Measurements from ENCODE around the gene TRIM16. TPM values are rescaled to one million over a fixed set of nuclear protein-coding genes. Genes with fewer than 3 reads are reported as not detected.
A peak's percentile ranks its signal among the peaks of the same experiment; 100 is the strongest.

TRIM16 gene
- total RNA-seq, 3 donors from 2014 or later: 12.5 to 15.4 (median 13.3) TPM

GRCh38 chr17:15662681-15663080, 21.4 kb downstream of the TRIM16 start:
- no peaks in the 10 kb centered on the region for H3K9me3 ChIP-seq
- no peak overlapping the region for H3K27ac ChIP-seq
- TF ChIP-seq POLR2AphosphoS5 (IDR thresholded peaks at IDR 0.05) (no peak), CTCF (IDR thresholded peaks at IDR 0.05) (no peak), POLR2A (IDR thresholded peaks at IDR 0.05) (no peak)
- no peaks in the 10 kb centered on the region for H3K36me3 ChIP-seq
- H3K4me3 ChIP-seq: no peak overlapping the region
- intact Hi-C loops (cut with DNase I; ENCODE audit: low total_unique reads): no loop called here
- no peaks in the 10 kb centered on the region for H3K4me1 ChIP-seq
- DNase-seq (ENCODE audit: low spot score in 2 of 2): no peak
- no peaks in the 10 kb centered on the region for H3K27me3 ChIP-seq

GRCh38 chr17:15660077-15660476, 24.0 kb downstream of the TRIM16 start:
- DNase-seq (ENCODE audit: low spot score in 2 of 2): no peak
- intact Hi-C loops (cut with DNase I; ENCODE audit: low total_unique reads): no loop called here

GRCh38 chr17:15659663-15660062, 24.4 kb downstream of the TRIM16 start:
- DNase-seq (ENCODE audit: low spot score in 2 of 2): peak in 1 of 2 donors; percentile 56
- H3K9me3 ChIP-seq: no peaks in the 10 kb centered on the region
- H3K27ac ChIP-seq: peak overlapping the region; percentile 60 to 74
- intact Hi-C loops (cut with DNase I; ENCODE audit: low total_unique reads): no loop called here
- H3K4me1 ChIP-seq: no peaks in the 10 kb centered on the region
- H3K27me3 ChIP-seq: no peaks in the 10 kb centered on the region
- TF ChIP-seq POLR2A (IDR thresholded peaks at IDR 0.05) (no peak), CTCF (IDR thresholded peaks at IDR 0.05) (no peak), POLR2AphosphoS5 (IDR thresholded peaks at IDR 0.05) (no peak)
- no peak overlapping the region for H3K4me3 ChIP-seq
- H3K36me3 ChIP-seq: no peaks in the 10 kb centered on the region

More at GRCh38 chr17:15660077-15660476, 24.0 kb downstream of the TRIM16 start:
- H3K4me3 ChIP-seq: no peak overlapping the region
- no peaks in the 10 kb centered on the region for H3K9me3 ChIP-seq
- TF ChIP-seq POLR2AphosphoS5 (IDR thresholded peaks at IDR 0.05) (no peak), POLR2A (IDR thresholded peaks at IDR 0.05) (no peak), CTCF (IDR thresholded peaks at IDR 0.05) (no peak)
- peak overlapping the region; percentile 60 to 74 for H3K27ac ChIP-seq
- no peaks in the 10 kb centered on the region for H3K36me3 ChIP-seq
- H3K4me1 ChIP-seq: no peaks in the 10 kb centered on the region
- no peaks in the 10 kb centered on the region for H3K27me3 ChIP-seq

GRCh38 chr17:15659236-15659635, 24.9 kb downstream of the TRIM16 start:
- H3K27me3 ChIP-seq: no peaks in the 10 kb centered on the region
- no peak overlapping the region for H3K4me3 ChIP-seq
- no peaks in the 10 kb centered on the region for H3K4me1 ChIP-seq
- no peaks in the 10 kb centered on the region for H3K9me3 ChIP-seq
- H3K27ac ChIP-seq: peak overlapping the region in 1 of 2 donors; percentile 74
- DNase-seq (ENCODE audit: low spot score in 2 of 2): no peak
- intact Hi-C loops (cut with DNase I; ENCODE audit: low total_unique reads): no loop called here
- TF ChIP-seq POLR2AphosphoS5 (IDR thresholded peaks at IDR 0.05) (no peak), POLR2A (IDR thresholded peaks at IDR 0.05) (no peak), CTCF (IDR thresholded peaks at IDR 0.05) (no peak)
- H3K36me3 ChIP-seq: no peaks in the 10 kb centered on the region

- intact Hi-C loops (cut with DNase I; ENCODE audit: low total_unique reads): no loop called here
- no peak for DNase-seq (ENCODE audit: low spot score in 2 of 2)
- Histone ChIP-seq H3K9me3 (no peaks in the 10 kb centered on the region), H3K27ac (no peak overlapping the region), H3K4me1 (no peaks in the 10 kb centered on the region), H3K36me3 (no peaks in the 10 kb centered on the region), H3K27me3 (no peaks in the 10 kb centered on the region), H3K4me3 (no peak overlapping the region)
- no peak for TF ChIP-seq CTCF (IDR thresholded peaks at IDR 0.05)
- TF ChIP-seq POLR2AphosphoS5 (IDR thresholded peaks at IDR 0.05): no peak
- no peak for TF ChIP-seq POLR2A (IDR thresholded peaks at IDR 0.05)
These were observed 25.8 kb downstream of the TRIM16 start for GRCh38 chr17:15658296-15658695.

Data from breast epithelium (tissue), 4 donors.